K562 (cell line): ENCODE measurements around the gene ECI2. TPM values are rescaled to one million over a fixed set of nuclear protein-coding genes. Genes with fewer than 3 reads are reported as not detected.

Experiments used
- BHLHE40 ChIP-seq: IDR thresholded peaks from 2 replicates; pipeline ENCODE4 v1.6.1; 2011; ENCODE audit warnings: low read length, improper control_type of control experiment
- CC2D1A ChIP-seq: fragments of 450-650 bp; IDR thresholded peaks from 2 replicates; pipeline ENCODE4 v1.6.1; 2017; ENCODE audit warnings: mild to moderate bottlenecking
- CTBP1 ChIP-seq: fragments of 450-650 bp; IDR thresholded peaks from 2 replicates; pipeline ENCODE4 v1.6.1; 2016; ENCODE audit warnings: borderline replicate concordance
- ETV6 ChIP-seq, 3 experiments: fragments of 150-350 bp in 1 of 3; sonication (generic) in 1 of 3; formaldehyde crosslinking in 1 of 3; IDR thresholded peaks; 2 replicates each; pipeline versions ENCODE4 v1.6.1 to v1.8.0; 2014 to 2022; ENCODE audit warnings: borderline replicate concordance in 2 of 3, low read depth in 2 of 3, antibody characterized with exemption in 1 of 3, low read length in 1 of 3, mild to moderate bottlenecking in 1 of 3, missing genetic modification reagents in 1 of 3
- FOXK2 ChIP-seq, 2 experiments: fragments of 450-650 bp; IDR thresholded peaks in 1 of 2; conservative IDR thresholded peaks in 1 of 2; 2 replicates each; pipeline ENCODE4 v1.6.1; 2016; ENCODE audit warnings: low read depth in 2 of 2, mild to moderate bottlenecking in 1 of 2
- KHSRP ChIP-seq: fragments of 450-650 bp; IDR thresholded peaks from 2 replicates; pipeline ENCODE4 v1.6.1; 2017
- MIER1 ChIP-seq: fragments of 450-650 bp; IDR thresholded peaks from 2 replicates; pipeline ENCODE4 v1.6.1; 2016; ENCODE audit warnings: antibody characterized with exemption, mild to moderate bottlenecking, low read depth
- PATZ1 ChIP-seq: fragments of 250-450 bp; sonication (Bioruptor Pico); IDR thresholded peaks from 2 replicates; pipeline ENCODE4 v1.5.0; 2020; ENCODE audit warnings: mild to moderate bottlenecking, borderline replicate concordance
- POLR2H ChIP-seq: IDR thresholded peaks from 2 replicates; pipeline ENCODE4 v1.6.1; 2016; ENCODE audit warnings: missing genetic modification characterization, low read depth, mild to moderate bottlenecking, control low read depth, missing compliant biosample characterization, moderate library complexity
- TEAD1 ChIP-seq, 2 experiments: fragments of 450-650 bp in 1 of 2; sonication (generic) in 1 of 2; formaldehyde crosslinking; IDR thresholded peaks; 2 replicates each; pipeline versions ENCODE4 v1.4.0 to v1.8.0; 2020 to 2022; ENCODE audit warnings: mild to moderate bottlenecking in 2 of 2, missing genetic modification reagents in 1 of 2
- ZBTB40 ChIP-seq, 2 experiments: fragments of 450-650 bp in 1 of 2; sonication (generic) in 1 of 2; formaldehyde crosslinking in 1 of 2; IDR thresholded peaks; 2 replicates each; pipeline versions ENCODE4 v1.7.1 to v1.9.0; 2016 to 2022; ENCODE audit warnings: inconsistent platforms in 1 of 2, mild to moderate bottlenecking in 1 of 2, missing genetic modification reagents in 1 of 2
- ZNF212 ChIP-seq: fragments of 450-650 bp; formaldehyde crosslinking; IDR thresholded peaks from 2 replicates; pipeline ENCODE4 v1.4.0; 2020; ENCODE audit warnings: mild to moderate bottlenecking
- ZNF717 ChIP-seq: fragments of 250-450 bp; sonication (Bioruptor Pico); IDR thresholded peaks from 2 replicates; pipeline ENCODE4 v1.5.0; 2021
- ZNF830 ChIP-seq: fragments of 250-450 bp; sonication (Bioruptor Pico); IDR thresholded peaks from 2 replicates; pipeline ENCODE4 v1.5.0; 2021; ENCODE audit warnings: mild to moderate bottlenecking
- polyA plus RNA-seq, 8 experiments: library from polyadenylated mRNA; depleted of rRNA in 4 of 8; stranded (reverse) in 5 of 8; unstranded in 3 of 8; fragments of >200 nt; fragmentation: Nextera tagmentation in 2 of 8; fragmentation: Illumina TruSeq in 1 of 8; extraction: Ambion mirVana in 2 of 8; extraction: Trizol in 1 of 8; gene quantifications; 2 replicates each; pipeline versions ENCODE4 v1.2.1 to v1.2.3, GENCODE V29; 2011 to 2014; ENCODE audit warnings: inconsistent platforms in 1 of 8, missing spikeins in 1 of 8
- total RNA-seq, 7 experiments: library from RNA; depleted of rRNA in 6 of 7; stranded (reverse); fragments of >200 nt in 6 of 7; fragmentation: Illumina TruSeq in 2 of 7; extraction: Trizol in 2 of 7; gene quantifications; 2 replicates each; pipeline versions ENCODE4 v1.2.1 to v1.2.3, GENCODE V29; 2011 to 2021; ENCODE audit warnings: low replicate concordance in 1 of 7

Gene ECI2
- total and polyA plus RNA-seq, 9 of the 15 experiments (the other 6 are each of a cell fraction or from before 2014, with no cell fraction given), result 80.7 to 377 (median 142) TPM

DNA sequence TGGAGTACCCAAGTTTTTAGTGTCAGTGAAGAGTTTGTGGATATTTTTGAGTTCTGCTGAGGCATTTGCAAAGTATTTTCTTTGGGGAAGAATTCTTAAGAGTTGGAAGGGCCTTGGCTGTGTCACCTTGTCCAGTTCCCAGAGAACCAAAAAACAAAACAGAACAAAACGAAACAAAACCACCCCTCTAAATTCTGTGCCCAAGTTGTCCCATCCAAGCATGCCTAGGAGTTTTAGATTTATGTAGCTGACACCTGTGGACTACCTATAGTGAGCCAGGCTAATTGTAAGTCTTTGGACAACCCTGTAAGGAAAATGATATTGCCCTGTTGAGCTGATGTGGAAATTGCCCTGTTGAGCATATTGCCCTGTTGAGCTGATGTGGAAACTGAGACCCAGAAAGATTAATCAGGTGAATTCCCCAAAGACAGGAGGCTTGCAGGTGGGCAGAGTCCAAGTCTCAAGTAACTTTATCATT, 1.0 kb upstream of the ECI2 start (continued):
- TF ChIP-seq ZNF830 (CRISPR knock-in tag) (no peak), PATZ1 (CRISPR knock-in tag) (no peak), CTBP1 (0 out of 2 replicates have a peak, but pooled peaks have one; percentile 14), CC2D1A (0 out of 2 replicates have a peak, but pooled peaks have one; percentile 31), MIER1 (no peak), KHSRP (no peak), FOXK2 (conservative IDR thresholded peaks at IDR 0.05 in 1 of 2, IDR thresholded peaks at IDR 0.05 in 1 of 2; ENCODE audit: low read depth in 2 of 2) (0 out of 4 replicates have a peak, but pooled peaks of 1 of the 2 experiments have one; percentile 31), POLR2H (tag) (no peak), ZBTB40 (IDR thresholded peaks at IDR 0.05) (0 out of 2 replicates have a peak, but pooled peaks have one; percentile 39), ZBTB40 (CRISPR knock-in tag; IDR thresholded peaks at IDR 0.05) (no peak), BHLHE40 (0 out of 2 replicates have a peak, but pooled peaks have one; percentile 3), TEAD1 (CRISPR knock-in tag; IDR thresholded peaks at IDR 0.05) (0 out of 4 replicates have a peak, but pooled peaks of 1 of the 2 experiments have one; percentile 22), ETV6 (IDR thresholded peaks at IDR 0.05; ENCODE audit: borderline replicate concordance in 1 of 2, low read depth in 2 of 2, low read length in 1 of 2) (no peak), ETV6 (CRISPR knock-in tag; IDR thresholded peaks at IDR 0.05; ENCODE audit: borderline replicate concordance) (no peak), ZNF717 (no peak), ZNF212 (CRISPR knock-in tag) (no peak)
